Endodermal cell (in vitro differentiated cells): ENCODE results near the gene GARIN3. TPM values are rescaled to one million over a fixed set of nuclear protein-coding genes. Genes with fewer than 3 reads are reported as not detected.
"Not testable (repeated sequence)": the region's sequence is repeated elsewhere in the genome, so short reads cannot be mapped to it uniquely, and the experiment has no call there.

Source experiments
- DNase-seq: peaks from one replicate; pipeline ENCODE4 v3.0.0-alpha.2; 2017
- H3K27ac ChIP-seq: 2 replicates; pipeline ENCODE4 v1.5.1; 2013; ENCODE audit warnings: mild to moderate bottlenecking, low read depth, low read length, moderate library complexity
- H3K27me3 ChIP-seq: 2 replicates; pipeline ENCODE4 v1.6.1; 2013; ENCODE audit warnings: mild to moderate bottlenecking, low read length, moderate library complexity; ENCODE audit not compliant: insufficient read depth, control insufficient read depth, poor library complexity, severe bottlenecking
- H3K36me3 ChIP-seq: 2 replicates; pipeline ENCODE4 v1.7.0; 2013; ENCODE audit warnings: mild to moderate bottlenecking, low read length, moderate library complexity; ENCODE audit not compliant: control insufficient read depth, insufficient read depth
- H3K4me1 ChIP-seq: one replicate; pipeline ENCODE4 v1.7.0; 2013; ENCODE audit warnings: low read length; ENCODE audit not compliant: control insufficient read depth, insufficient read depth
- H3K4me3 ChIP-seq: 2 replicates; pipeline ENCODE4 v1.5.1; 2013; ENCODE audit warnings: mild to moderate bottlenecking, low read length, moderate library complexity
- H3K9ac ChIP-seq: 2 replicates; pipeline ENCODE4 v1.6.1; 2013; ENCODE audit warnings: mild to moderate bottlenecking, low read length, moderate library complexity; ENCODE audit not compliant: poor library complexity, severe bottlenecking; ENCODE audit errors: extremely low read depth
- H3K9me3 ChIP-seq: 2 replicates; pipeline ENCODE4 v1.6.1; 2013; ENCODE audit warnings: mild to moderate bottlenecking, low read length, moderate library complexity; ENCODE audit not compliant: control insufficient read depth
- H3K27ac Mint-ChIP-seq: 2 replicates; pipeline ENCODE4 v1.8.0; 2020; ENCODE audit warnings: mixed read lengths
- H3K27me3 Mint-ChIP-seq: 2 replicates; pipeline ENCODE4 v1.8.0; 2021; ENCODE audit warnings: mild to moderate bottlenecking, mixed read lengths; ENCODE audit not compliant: insufficient read depth
- H3K36me3 Mint-ChIP-seq: 2 replicates; pipeline ENCODE4 v1.8.0; 2020; ENCODE audit warnings: low read depth, mixed read lengths
- H3K4me1 Mint-ChIP-seq: 2 replicates; pipeline ENCODE4 v1.8.0; 2020; ENCODE audit warnings: mixed read lengths
- H3K4me3 Mint-ChIP-seq: 2 replicates; pipeline ENCODE4 v1.8.0; 2020; ENCODE audit warnings: mild to moderate bottlenecking, moderate library complexity, mixed read lengths
- H3K9me3 Mint-ChIP-seq: 2 replicates; pipeline ENCODE4 v1.8.0; 2020; ENCODE audit warnings: mild to moderate bottlenecking, mixed read lengths
- WGBS, 2 experiments: methylation state at CpG; one replicate each; pipeline versions ENCODE4 v1.1.5 to v1.1.7; 2013; ENCODE audit warnings: missing lambda C conversion rate in 2 of 2, mixed read lengths in 1 of 2; ENCODE audit not compliant: insufficient coverage in 1 of 2, insufficient read length in 1 of 2; 5-methylcytosine and 5-hydroxymethylcytosine counted together
- total RNA-seq, 2 donors: library from RNA; stranded (reverse); fragmentation: NEBNext Ultra II Directional in 1 of 2; extraction: Animal tissue kit (Norgen Biotek cat#: 25700) in 1 of 2; gene quantifications; 2 replicates in 1 of 2; 3 replicates in 1 of 2; pipeline ENCODE4 v1.2.1, GENCODE V29; 2021
- TF ChIP-seq, protein P1 (sequence below): fragments of 200-600 bp; sonication (generic); conservative IDR thresholded peaks from 2 replicates; pipeline ENCODE4 v1.5.0; 2021; ENCODE audit warnings: antibody characterized with exemption, mild to moderate bottlenecking

Gene GARIN3
- total RNA-seq, 2 donors from 2014 or later: not detected

DNA sequence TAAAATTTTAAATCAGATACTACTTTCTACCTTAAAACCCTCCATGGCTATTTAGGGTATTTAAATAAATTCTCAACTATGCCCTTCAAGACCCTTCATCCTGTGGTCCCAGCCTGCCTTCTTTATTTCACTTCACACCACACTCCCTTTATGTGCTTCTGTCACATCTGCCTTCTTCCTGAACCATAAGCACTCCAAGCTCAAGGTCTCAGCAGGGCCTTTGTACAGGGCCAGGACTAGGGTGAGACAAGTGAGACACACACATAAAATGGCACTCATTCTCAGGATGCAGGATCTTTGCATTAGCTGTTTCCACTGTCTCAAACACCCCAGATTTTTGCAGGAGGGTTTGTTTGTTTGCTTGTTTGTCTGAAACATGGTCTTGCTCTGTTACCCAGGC, 22.2 kb upstream of the GARIN3 start:
- no peak overlapping the region for H3K4me3 Mint-ChIP-seq
- peaks cover 10% of the 10 kb centered on the region for H3K27me3 ChIP-seq
- H3K27ac Mint-ChIP-seq: no peak overlapping the region
- no peak overlapping the region for H3K4me3 ChIP-seq
- H3K9me3 Mint-ChIP-seq: peaks cover 2% of the 10 kb centered on the region
- peaks cover 32% of the 10 kb centered on the region for H3K27me3 Mint-ChIP-seq
- no peaks in the 10 kb centered on the region for H3K36me3 Mint-ChIP-seq
- H3K36me3 ChIP-seq: no peaks in the 10 kb centered on the region
- no peaks in the 10 kb centered on the region for H3K4me1 ChIP-seq
- TF ChIP-seq, protein P1, sequence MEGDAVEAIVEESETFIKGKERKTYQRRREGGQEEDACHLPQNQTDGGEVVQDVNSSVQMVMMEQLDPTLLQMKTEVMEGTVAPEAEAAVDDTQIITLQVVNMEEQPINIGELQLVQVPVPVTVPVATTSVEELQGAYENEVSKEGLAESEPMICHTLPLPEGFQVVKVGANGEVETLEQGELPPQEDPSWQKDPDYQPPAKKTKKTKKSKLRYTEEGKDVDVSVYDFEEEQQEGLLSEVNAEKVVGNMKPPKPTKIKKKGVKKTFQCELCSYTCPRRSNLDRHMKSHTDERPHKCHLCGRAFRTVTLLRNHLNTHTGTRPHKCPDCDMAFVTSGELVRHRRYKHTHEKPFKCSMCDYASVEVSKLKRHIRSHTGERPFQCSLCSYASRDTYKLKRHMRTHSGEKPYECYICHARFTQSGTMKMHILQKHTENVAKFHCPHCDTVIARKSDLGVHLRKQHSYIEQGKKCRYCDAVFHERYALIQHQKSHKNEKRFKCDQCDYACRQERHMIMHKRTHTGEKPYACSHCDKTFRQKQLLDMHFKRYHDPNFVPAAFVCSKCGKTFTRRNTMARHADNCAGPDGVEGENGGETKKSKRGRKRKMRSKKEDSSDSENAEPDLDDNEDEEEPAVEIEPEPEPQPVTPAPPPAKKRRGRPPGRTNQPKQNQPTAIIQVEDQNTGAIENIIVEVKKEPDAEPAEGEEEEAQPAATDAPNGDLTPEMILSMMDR: no peak
- H3K9ac ChIP-seq: no peak overlapping the region
- no peaks in the 10 kb centered on the region for H3K9me3 ChIP-seq
- no peak for DNase-seq
- H3K4me1 Mint-ChIP-seq: no peaks in the 10 kb centered on the region
- H3K27ac ChIP-seq: no peak overlapping the region

DNA sequence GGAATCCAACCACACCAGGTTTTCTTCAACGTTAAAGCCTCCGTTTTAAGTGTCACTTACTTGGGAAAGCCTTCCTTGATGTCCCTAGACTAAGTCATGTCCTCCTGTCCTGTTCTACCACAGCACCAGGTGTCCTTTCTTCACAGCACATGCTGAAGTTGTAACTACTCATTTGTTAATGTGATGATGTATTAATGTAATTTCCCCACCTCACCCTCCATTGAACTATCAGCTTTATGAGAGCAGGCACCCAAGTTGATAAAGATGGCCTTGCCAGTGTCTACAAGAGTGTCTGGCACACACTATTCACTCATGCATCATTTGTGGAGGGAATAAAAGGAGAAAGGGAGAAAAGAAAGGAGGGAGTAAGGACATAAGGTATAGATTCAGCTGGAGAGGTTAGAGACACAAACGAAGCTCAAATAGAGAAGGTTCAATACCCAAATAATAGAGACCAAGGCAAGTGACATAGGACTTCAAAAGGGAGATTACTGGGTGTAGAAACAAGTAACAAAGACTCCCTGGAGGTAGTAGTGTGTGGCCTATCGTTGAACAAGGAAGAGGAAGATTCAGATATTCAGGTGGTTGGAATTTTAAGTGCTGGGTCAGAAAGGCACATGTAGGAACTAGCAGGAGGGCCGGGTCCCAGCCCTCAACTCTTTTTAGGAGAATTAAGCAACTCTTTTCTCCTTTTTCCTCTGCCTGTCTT, 21.1 kb upstream of the GARIN3 start:
- H3K27me3 ChIP-seq: peaks cover 12% of the 10 kb centered on the region
- Mint-ChIP-seq H3K27ac (no peak overlapping the region), H3K36me3 (no peaks in the 10 kb centered on the region), H3K4me1 (no peaks in the 10 kb centered on the region), H3K4me3 (no peak overlapping the region), H3K9me3 (peaks cover 2% of the 10 kb centered on the region), H3K27me3 (peaks cover 33% of the 10 kb centered on the region)
- DNase-seq: no peak
- TF ChIP-seq, protein P1: no peak
- H3K27ac ChIP-seq: no peak overlapping the region
- H3K4me3 ChIP-seq: no peak overlapping the region
- no peaks in the 10 kb centered on the region for H3K9me3 ChIP-seq
- H3K4me1 ChIP-seq: no peaks in the 10 kb centered on the region
- 49 to 60% methylated on average over 5 of the region's 5 CpGs for WGBS, 2 experiments
- H3K9ac ChIP-seq: no peak overlapping the region
- no peaks in the 10 kb centered on the region for H3K36me3 ChIP-seq

DNA sequence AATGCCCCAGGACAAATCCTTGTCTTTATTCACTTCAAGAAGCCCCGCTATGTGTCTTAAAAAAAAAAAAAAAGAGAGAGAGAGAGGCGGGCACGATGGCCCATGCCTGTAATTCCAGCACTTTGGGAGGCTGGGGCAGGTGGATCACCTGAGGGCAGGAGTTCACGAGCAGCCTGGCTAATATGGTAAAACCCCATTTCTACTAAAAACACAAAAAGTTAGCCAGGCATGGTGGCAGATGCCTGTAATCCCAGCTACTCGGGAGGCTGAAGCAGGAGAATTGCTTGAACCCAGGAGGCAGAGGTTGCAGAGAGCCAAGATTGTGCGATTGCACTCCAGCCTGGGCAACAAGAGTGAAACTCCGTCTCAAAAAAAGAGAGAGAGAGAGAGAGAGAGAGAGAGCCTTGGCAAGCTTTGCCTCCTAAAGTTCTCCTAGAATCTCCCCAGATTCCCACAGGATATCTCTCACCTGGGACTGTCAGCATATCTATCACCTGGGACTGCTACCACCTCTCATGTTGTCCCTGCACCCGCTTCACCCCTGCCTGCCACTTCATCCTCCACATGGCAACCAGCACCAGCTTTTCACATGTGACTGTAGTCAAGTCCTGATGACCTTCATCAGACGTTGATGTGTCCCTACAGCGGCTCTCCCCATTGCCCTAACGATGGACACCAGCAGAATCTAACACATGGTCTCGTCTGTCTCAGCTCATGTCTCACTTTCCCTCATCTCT, 20.4 kb upstream of the GARIN3 start:
- no peak for DNase-seq
- Histone ChIP-seq H3K27ac (no peak overlapping the region), H3K4me1 (no peaks in the 10 kb centered on the region), H3K9me3 (no peaks in the 10 kb centered on the region), H3K27me3 (peaks cover 18% of the 10 kb centered on the region), H3K4me3 (no peak overlapping the region), H3K36me3 (no peaks in the 10 kb centered on the region), H3K9ac (no peak overlapping the region)
- Mint-ChIP-seq H3K27me3 (peaks cover 40% of the 10 kb centered on the region), H3K27ac (no peak overlapping the region), H3K36me3 (no peaks in the 10 kb centered on the region), H3K4me1 (no peaks in the 10 kb centered on the region), H3K4me3 (no peak overlapping the region), H3K9me3 (peaks cover 2% of the 10 kb centered on the region)
- TF ChIP-seq, protein P1: no peak
- 86 to 88% methylated on average over 8 to 12 of the region's 12 CpGs for WGBS, 2 experiments

DNA sequence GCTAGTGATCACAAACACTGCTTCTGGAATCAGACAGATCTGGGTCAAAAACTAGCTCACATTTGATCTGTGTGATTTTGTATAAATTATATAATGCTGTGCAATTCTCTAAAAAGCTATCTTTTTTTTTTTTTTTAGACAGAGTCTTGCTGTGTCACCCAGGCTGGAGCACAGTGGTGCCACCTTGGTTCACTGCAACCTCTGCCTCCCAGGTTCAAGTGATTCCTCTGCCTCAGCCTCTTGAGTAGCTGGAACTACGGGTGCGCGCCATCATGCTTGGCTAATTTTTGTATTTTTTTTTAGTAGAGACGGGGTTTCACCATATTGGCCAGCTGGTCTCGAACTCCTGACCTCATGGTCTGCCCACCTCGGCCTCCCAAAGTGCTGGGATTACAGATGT, 19.1 kb upstream of the GARIN3 start:
- not testable (repeated sequence) for H3K9me3 Mint-ChIP-seq, DNase-seq, H3K27ac Mint-ChIP-seq, H3K4me1 Mint-ChIP-seq, H3K4me3 ChIP-seq, H3K36me3 ChIP-seq, H3K9ac ChIP-seq, H3K36me3 Mint-ChIP-seq, H3K9me3 ChIP-seq, H3K27ac ChIP-seq, H3K4me1 ChIP-seq, H3K4me3 Mint-ChIP-seq
- 94 to 100% methylated on average over 3 to 6 of the region's 6 CpGs for WGBS, 2 experiments
- H3K27me3 ChIP-seq: peaks cover 18% of the 10 kb centered on the region
- H3K27me3 Mint-ChIP-seq: peaks cover 37% of the 10 kb centered on the region
